ENCODE measurements around the gene NABP2.
"Not testable (repeated sequence)": the region's sequence is repeated elsewhere in the genome, so short reads cannot be mapped to it uniquely, and the experiment has no call there.

The NABP2 gene

GRCh38 chr12:56224102-56224701, at the start of gene NABP2:
NABP2 (plus strand) TSS chr12:56224342; CDS start chr12:56224857, 515 bp downstream.
- DNase-seq (ENCODE audit: low read depth): peak; percentile 94

- no peak for DNase-seq (ENCODE audit: low read depth)
Measured at GRCh38 chr12:56178347-56178746, 45.8 kb upstream of the NABP2 start.

- DNase-seq (ENCODE audit: low read depth): no peak
Measured at GRCh38 chr12:56186957-56187356, 37.2 kb upstream of the NABP2 start.

- no peak for DNase-seq (ENCODE audit: low read depth)
Measured at GRCh38 chr12:56188131-56188777, 35.9 kb upstream of the NABP2 start.

- no peak for DNase-seq (ENCODE audit: low read depth)
Measured at GRCh38 chr12:56188778-56189098, 35.4 kb upstream of the NABP2 start.

- peak; percentile 77 for DNase-seq (ENCODE audit: low read depth)
Measured at GRCh38 chr12:56189099-56189917, 34.8 kb upstream of the NABP2 start, which contains the start of gene SMARCC2. SMARCC2 (minus strand) TSS chr12:56189483; CDS start chr12:56189461, 22 bp downstream.

DNA sequence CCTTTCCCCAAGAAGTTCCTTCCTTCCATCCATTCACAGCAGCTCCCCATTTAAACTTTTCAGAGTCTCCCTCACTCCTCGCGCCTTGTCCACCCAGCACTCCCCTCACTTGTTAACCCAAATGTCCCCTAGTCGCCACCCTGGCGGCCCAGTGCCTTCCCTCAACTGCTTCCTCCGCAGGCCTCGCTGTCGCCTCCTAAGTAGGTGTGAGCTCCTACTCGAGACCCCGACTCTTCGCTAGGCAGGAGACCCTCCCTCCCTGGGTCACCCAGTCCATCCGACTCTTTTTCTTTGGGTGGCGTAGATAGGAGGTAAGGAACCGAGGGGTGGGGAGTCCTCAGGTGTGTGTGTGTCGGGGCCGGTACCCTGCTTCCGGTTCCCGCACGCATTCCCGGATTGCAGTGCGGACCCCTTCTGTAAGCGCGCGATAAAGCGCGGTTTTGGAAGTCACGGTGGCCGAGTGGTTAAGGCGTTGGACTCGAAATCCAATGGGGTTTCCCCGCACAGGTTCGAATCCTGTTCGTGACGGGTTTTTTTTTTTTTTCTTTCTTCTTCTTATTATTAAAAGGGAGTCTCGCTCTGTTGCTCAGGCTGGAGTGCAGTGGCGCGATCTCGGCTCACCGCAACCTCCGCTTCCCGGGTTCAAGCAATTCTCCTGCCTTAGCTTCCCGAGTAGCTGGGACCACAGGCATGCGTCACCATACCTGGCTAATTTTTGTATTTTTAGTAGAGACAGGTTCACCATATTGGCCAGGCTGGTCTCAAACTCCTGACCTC, 34.0 kb upstream of the NABP2 start:
- DNase-seq (ENCODE audit: low read depth): peak; percentile 76

DNA sequence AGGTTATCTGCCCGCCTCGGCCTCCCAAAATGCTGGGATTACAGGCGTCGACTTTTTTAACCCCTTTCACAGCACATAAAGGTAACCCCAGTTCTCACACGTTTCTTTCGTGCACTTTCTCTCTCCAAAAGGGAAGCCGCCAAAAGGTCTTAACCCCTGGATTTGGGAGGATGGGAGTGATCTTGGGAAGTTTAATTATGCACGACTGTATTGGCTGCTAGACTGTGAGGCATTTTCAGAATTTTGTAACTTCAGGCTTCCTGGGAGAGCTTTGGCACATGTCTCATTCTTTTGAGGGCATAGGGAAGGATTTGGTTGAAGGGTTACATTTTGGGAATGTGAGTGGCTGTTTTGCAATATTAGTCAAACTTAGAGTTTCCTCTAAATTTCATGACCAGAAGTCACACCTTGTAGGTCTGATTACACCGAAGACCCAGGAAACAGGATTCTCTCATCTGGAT, 33.4 kb upstream of the NABP2 start:
- DNase-seq (ENCODE audit: low read depth): no peak

GRCh38 chr12:56192582-56192981, 31.6 kb upstream of the NABP2 start:
- DNase-seq (ENCODE audit: low read depth): no peak

GRCh38 chr12:56193025-56193578, 31.0 kb upstream of the NABP2 start:
- DNase-seq (ENCODE audit: low read depth): peak; percentile 47

GRCh38 chr12:56196818-56197550, 27.2 kb upstream of the NABP2 start:
- DNase-seq (ENCODE audit: low read depth): not testable (repeated sequence)

- DNase-seq (ENCODE audit: low read depth): no peak
Measured at GRCh38 chr12:56197921-56198635, 26.1 kb upstream of the NABP2 start.

GRCh38 chr12:56198836-56199235, 25.3 kb upstream of the NABP2 start:
- no peak for DNase-seq (ENCODE audit: low read depth)

- DNase-seq (ENCODE audit: low read depth): no peak
Measured at GRCh38 chr12:56202366-56202765, 21.8 kb upstream of the NABP2 start.

DNA sequence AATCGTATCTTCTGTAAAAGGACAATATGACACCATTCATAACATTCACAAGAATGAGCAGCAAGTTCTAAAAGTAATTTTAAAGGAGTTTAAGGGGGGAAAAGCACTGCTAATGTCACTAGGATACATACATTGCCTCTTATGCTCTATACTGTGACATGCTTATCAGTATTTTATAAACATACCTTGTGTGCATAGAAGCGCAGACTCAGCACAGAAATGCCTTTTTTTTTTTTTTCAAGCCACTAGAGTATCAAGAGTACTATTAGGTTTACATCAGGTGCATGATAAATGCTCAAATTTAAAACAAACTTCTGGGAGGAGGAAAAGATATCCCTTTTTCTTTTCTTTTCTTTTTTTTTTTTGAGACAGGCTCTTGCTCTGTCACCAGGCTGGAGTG, 21.3 kb upstream of the NABP2 start:
- DNase-seq (ENCODE audit: low read depth): no peak

DNA sequence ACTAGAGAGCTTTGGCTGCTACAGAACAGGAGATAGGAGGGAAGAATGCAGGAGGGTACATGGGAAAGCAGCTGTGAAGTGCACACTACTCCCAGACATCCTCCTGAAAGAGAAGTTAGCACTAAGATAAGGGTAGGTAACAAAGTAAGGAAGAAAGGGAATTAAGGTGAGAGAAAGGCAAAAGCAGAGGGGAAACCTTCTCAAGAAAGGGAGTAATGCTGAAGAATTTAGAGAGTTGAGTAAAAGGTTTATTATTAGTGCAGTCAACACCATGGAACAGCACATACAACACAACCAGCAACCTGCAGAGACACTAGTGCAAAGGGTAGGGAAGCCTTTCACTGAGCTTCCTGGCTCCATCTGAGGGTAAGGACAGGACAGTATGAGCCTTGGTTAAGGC, 19.9 kb upstream of the NABP2 start:
- no peak for DNase-seq (ENCODE audit: low read depth)

DNA sequence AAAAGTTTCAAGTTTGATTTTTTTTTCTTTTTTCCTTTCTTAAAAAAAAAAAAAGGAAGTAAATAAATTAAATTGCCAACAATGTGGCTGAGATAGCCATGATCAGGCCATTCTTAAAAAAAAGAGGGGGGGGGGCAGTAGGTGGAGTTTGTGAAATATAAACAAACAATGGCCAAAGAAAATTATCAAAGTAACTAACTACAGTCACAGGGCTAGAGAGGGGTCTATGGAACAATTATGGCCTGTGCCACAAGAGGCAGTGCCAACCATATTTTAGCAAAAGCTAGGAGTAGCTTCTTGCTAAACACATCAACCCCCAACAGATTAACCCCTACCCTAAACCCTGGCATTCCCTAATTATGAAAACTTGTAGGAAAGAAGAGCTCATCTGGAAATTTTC, 18.7 kb upstream of the NABP2 start:
- no peak for DNase-seq (ENCODE audit: low read depth)

- no peak for DNase-seq (ENCODE audit: low read depth)
Measured at GRCh38 chr12:56206452-56207166, 17.5 kb upstream of the NABP2 start.

GRCh38 chr12:56208006-56208405, 16.1 kb upstream of the NABP2 start:
- DNase-seq (ENCODE audit: low read depth): no peak

DNA sequence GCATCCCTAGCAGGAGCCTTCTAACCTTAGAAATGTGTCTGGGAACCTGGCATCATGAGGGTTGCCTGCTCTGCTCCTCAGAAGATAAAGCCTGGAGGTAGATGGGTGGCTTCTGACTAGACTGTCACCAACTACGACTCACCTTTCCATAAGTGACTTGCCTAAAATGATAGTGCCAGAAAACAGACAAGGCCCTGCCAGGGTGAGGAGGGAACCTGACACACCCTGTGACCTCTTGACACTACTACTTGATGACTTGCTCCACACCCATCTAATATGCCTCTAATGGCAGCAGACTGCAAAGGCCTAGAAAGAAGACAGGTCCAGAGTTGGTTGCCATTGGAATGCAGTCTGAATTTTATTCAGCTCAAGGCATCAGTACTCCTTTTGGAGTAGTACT, 11.8 kb upstream of the NABP2 start:
- no peak for DNase-seq (ENCODE audit: low read depth)

All from stimulated activated CD8-positive, alpha-beta memory T cell treated with anti-CD3 and anti-CD28 coated beads, Interleukin-4, amount 100 ng/mL, for 24 hours (primary cell).